ENCODE data around the gene PHACTR3.

PHACTR3 gene

DNA sequence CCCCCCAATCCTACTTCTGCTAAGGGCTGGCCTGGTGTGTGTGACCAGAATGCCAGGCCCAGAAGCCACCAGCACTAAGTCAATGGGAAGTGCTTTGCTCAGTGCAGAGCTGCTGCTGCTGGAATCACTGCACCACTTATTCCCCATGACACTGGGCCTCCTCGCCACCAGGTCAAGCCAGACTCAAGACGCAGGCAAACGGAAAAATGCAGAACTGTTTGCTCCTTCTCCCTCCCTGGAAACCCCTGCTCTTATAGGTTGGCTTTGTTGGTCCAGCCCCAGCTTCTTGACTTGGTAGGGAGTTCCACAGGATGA, 121.9 kb downstream of the PHACTR3 start:
- no peak for FAIRE-seq
- no peak for DNase-seq (ENCODE audit: low spot score)

DNA sequence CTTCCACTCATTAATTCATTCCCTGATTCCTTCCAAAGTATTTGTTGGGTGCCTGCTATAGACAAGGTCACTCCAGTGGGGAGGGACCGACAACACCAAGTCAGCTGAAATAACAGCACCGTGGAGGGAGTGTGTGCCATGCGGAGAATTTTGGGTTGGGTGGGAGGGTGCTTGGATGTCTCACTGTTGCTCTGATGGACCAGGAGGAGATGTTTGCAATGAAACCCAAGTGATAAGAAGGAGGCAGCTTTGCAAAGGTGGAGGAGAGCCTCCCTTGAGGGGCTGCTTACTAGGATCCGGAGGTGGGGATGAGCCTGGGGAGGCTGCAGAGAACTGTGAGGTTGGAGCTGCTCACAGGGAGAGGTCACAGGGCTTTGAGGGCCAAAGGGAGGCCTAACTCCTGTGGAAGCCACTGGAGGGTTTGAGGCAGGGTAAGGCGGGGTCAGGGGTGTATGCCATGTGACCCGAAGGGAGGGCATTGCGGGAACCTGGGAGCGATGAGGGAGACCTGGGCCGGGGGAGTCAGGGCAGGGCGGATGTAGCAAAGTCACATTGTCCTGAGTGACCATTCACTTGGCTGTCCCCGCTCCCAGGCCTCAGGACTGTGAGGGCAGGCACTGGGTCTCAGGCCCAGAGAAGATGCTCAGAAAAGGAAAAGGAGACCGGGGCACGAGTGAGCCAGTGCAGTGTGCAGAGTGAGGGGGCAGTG, 124.5 kb downstream of the PHACTR3 start:
- FAIRE-seq (no peak), DNase-seq (ENCODE audit: low spot score) (no peak)

DNA sequence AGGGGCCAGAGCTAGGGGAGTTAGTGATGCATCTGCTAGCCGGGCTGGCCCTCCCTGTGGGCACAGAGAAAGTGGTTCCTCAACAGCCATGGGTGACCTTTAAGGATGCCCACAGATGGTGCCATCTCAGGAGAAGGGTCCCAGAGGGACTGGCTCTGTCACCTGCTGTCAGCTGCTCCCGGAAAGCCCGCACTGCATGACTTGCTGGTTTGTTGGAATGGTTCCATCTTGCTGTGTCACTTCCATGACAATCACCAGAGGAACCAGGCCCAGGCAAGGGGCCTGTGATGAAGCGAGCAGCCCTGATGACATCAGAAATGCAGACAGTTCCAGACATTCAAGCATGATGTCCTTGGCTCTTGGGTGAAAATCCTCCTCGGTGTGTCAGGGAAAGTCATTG, 125.2 kb downstream of the PHACTR3 start:
- no peak for FAIRE-seq
- no peak for DNase-seq (ENCODE audit: low spot score)

DNA sequence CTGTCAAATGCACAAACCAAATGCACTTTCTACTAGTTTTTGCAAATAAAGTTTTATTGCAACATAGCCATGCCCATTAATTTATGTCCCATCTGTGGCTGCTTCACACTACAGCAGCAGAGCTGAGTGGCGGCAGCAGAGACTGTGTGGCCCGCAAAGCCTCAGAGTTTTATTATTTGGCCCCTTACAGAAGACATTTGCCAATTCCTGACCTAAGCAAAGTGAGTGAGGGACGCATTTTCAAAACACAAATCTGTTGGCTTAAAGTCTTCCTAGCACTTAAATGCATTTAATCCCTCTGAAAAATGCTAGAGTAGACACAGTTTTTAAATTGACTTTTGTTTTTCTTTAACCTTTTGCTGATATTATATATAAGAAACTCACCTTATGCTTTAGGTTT, 126.4 kb downstream of the PHACTR3 start:
- DNase-seq (ENCODE audit: low spot score): no peak
- no peak for FAIRE-seq

DNA sequence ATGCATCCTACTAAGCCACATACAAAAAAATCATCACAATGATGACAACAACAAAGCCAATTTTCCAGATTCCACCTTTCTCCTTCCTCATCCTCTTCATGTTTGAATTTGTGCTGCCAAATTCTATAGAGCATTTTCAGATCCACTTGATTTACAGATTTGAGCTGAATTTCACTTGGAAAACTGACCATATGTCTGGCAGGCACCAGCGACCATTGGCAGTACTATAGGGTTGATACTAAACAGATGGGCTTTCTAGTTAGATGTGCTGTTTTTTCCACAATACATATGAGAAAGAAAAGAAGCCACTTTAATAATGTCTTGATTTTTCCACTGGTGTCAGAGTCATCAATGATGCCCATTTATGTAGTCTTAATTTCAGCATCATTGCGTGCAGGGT, 127.0 kb downstream of the PHACTR3 start:
- no peak for FAIRE-seq
- DNase-seq (ENCODE audit: low spot score): no peak

DNA sequence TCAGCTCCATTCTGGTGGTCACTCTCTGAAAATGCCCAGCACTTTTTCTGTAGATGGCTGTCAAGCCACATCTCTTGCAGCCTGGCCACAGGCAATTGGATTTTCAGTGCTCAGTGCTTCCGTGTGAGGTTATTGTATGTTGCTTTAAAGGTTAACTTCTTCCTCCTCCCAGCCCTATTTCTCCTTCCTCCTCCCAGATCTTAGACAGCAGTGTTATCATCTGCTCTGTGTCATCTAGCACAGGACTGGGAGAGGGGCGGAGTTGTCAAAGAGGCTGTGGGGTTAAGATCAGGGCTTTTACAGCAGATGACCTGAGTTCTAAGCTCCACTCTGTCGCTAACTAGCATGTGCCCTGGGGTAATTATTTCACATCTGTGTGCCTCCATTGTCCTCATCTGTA, 129.0 kb downstream of the PHACTR3 start:
- DNase-seq (ENCODE audit: low spot score) (no peak), FAIRE-seq (no peak)

DNA sequence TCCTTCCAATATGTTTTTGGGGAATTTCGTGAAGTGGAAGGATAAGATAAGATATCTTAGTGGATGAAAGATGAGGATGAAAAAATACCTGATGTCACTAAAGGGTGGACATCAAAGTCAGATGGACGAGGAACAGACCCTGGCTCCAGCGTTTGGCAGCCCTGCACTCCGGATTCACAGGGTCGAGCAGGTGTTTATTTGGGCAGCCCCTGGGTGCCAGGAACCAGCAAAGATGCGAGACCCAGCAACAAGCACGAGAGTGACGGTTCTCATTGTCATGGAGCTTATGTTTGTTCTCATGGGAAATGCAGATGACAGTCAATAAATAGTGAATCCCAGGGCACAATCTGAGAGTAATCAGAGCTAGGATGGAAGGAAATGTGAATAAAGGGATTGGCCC, 131.1 kb downstream of the PHACTR3 start:
- no peak for FAIRE-seq
- DNase-seq (ENCODE audit: low spot score): no peak

DNA sequence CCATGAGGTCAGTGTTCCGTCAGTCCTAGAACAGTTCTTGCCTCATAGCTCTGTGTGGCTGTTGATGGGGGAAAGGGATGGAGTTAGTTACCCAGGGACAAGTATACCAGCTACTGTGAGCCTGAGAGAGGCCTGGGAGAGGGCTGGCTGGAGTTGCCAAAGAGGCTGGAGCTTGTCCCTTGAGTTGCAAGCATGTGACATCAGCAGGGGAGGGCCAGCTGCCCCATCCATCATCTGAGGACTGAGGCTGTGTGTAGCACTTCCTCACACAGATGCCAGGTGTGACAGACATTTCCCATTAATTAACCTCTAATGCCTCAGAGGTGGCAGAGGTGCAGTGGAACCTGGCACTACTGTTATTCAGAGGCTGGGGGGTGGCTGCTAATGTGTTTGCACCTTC, 131.6 kb downstream of the PHACTR3 start:
- no peak for FAIRE-seq
- no peak for DNase-seq (ENCODE audit: low spot score)

DNA sequence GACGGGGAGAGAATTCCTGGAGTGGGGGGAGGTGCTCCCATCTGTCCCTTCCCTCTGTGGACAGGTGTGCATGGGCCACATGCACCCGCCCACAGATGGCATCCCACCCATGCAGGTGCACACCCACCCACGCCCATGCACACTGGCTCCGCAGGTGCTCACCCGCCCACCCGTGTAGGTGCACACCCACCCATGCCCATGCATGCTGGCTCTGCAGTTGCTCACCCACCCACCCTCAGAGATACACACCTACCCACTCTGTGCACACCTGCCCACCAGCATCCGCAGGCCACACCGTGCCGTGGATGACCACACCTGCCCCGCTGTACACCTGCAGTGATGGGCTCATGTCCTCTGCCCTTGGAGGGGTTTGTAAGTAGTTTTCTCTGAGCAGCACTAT, 132.0 kb downstream of the PHACTR3 start:
- no peak for DNase-seq (ENCODE audit: low spot score)
- FAIRE-seq: peak; percentile 62

DNA sequence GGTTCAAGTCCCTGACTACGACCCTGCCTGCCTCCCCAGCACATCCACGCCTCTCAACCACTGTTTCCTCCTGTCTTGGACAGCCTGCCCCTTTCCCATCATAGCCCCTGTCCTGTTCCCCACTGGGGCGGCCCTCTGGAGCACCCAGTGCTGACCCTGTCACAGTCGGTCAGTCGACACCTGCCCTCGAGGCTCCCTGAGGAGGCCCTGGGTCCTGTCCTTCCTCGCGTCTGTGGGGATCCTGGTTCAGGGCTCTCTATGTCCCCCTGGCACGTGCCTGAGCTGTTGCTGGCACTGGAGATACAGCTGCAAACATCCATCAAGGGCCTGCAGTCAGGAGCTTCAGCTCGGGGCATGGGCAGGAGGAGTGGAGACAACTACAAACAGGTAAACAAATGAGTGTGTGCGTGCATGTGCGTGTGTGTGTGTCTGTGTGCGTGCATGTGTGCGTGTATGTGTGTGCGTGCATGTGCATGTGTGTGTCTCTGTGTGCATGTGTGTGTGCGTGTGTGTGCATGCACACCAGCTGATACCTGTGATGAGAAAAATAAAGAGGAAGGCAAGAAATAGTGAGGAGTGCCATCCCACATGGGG, 132.8 kb downstream of the PHACTR3 start:
- FAIRE-seq: peak; percentile 91

DNA sequence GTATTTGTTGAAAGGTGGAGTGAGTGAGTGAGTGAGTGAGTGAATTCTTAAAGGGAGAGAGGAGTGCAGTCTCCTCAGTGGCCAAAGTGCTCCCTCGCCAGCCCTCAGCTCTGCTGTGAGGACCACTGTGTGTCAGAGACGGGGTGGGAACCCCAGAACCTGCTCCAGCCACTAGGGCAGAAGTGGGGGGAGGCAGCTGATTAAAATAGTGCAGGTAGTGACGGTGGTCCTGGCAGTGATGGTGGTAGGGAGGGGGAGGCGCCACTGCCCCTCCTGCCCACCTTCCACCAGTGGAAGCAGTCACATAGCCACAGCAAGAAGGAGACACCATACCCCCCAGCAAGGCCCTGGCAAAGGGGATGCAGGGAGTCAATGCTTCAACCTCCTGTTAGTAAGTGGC, 133.5 kb downstream of the PHACTR3 start:
- no peak for FAIRE-seq
- no peak for DNase-seq (ENCODE audit: low spot score)

More for the DNA sequence above, 132.8 kb downstream of the PHACTR3 start:
- DNase-seq (ENCODE audit: low spot score): no peak

DNA sequence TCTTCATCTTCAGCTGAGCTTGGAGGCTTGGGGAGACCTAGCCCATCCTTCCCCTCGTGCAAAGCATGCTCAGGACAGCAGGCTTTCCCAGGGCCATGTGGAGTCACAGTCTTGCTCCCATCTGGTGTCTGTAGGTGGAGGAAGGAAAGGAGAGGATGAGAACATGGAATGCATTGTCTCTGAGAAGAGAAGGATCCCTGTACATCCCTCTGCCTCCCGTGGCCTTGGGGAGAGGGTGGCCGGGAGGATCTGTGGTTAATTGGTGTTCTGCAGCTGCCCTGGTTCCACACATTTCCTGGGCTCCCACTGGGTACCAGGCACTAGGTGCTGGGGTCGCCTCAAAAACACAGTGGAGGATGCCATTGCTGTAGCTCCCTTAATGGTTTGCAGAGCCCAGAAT, 134.5 kb downstream of the PHACTR3 start:
- no peak for DNase-seq (ENCODE audit: low spot score)
- FAIRE-seq: no peak

DNA sequence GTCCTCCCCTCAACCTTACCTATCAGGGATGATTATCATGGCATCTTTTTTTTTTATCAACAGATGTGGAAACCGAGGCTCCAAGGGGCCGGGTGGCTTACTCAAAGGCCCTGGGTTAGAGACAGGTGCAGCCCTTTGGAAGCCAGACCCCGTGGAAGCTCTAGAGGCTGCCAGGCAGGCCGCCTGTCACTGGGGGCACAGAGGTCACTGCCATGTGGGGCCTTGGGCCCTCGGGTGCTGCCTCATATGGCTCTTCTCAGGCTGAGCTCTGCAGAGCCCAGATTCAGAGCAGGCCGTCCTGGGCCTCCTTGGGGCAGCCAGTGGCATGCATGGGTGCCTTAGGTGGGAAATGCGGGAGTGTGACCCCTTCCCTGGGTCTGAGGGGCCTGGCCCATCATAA, 136.3 kb downstream of the PHACTR3 start:
- no peak for DNase-seq (ENCODE audit: low spot score)
- no peak for FAIRE-seq

DNA sequence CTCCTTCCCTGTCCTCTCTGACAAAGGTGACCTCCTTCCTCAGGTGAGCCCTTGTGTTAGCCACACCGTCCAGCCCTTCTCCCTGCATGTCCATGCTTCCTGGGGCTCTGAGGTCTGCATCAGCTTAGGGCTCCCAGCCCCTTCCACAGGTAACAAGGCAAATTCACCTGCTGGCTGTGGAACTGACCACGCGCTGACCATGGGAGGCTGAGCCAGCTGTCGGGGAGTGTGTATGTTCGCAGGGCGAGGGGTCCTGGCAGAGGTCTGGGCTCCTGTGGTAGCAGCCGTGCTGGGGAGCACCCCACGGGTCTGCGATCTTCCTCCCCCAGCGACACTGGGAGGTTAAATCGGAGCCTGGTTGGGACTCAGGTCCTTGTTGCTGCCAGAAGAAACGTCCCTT, 136.7 kb downstream of the PHACTR3 start:
- no peak for FAIRE-seq
- no peak for DNase-seq (ENCODE audit: low spot score)

DNA sequence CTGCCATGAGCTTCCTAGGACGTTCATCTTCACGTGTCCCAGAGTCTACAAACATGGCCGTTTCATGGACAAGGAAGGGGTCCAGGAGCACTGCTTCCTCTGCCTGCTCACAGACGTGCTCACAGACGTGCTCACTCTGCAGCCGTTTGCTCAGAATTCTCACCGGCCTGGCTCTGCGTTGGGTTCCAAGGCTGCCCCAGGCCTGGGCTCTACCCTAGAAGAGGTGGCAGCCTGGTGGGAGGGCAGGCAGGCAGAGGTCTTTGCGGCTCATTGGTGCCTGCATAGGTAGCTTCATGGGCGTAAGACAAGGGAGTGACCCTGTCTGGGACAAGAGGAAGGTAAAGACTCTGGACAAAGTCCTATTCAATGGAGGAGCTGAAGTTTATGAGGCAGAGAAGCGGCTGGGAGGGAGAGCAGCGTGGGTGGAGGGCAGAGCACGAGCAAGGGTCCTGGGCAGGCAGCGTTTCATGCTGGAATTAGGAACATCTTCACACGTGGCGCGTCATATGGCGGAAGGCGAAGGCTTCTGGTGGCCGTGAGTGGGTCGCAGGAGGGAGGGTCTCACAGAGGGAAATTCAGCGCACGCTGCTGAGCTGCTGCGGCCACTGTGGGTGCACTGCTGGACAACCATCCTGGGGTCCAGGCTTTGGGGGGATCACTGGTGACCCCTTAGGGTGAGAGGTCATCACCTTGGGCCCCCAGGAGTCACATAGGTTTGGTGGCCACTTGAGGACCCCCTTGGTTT, 138.2 kb downstream of the PHACTR3 start:
- no peak for FAIRE-seq
- DNase-seq (ENCODE audit: low spot score): no peak

DNA sequence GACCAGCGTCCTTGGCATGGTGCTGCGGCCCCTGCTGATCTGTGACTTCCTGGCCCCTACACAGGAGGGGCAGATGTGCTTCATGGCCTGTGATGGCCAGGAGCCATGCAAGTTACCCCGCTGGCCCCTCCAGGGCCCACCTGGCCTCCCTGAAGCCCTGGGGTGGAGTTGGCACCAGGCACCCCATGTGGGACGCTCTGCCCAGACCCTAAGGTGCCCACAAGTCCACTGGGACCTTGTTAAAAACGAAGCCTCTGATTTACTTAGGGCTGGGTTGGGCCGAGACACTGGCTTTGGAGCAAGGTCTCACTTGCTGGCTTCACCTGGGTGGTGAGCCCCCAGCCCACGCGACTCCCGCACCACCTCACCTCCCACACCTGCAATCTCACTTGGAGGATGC, 139.0 kb downstream of the PHACTR3 start:
- FAIRE-seq (no peak), DNase-seq (ENCODE audit: low spot score) (no peak)

DNA sequence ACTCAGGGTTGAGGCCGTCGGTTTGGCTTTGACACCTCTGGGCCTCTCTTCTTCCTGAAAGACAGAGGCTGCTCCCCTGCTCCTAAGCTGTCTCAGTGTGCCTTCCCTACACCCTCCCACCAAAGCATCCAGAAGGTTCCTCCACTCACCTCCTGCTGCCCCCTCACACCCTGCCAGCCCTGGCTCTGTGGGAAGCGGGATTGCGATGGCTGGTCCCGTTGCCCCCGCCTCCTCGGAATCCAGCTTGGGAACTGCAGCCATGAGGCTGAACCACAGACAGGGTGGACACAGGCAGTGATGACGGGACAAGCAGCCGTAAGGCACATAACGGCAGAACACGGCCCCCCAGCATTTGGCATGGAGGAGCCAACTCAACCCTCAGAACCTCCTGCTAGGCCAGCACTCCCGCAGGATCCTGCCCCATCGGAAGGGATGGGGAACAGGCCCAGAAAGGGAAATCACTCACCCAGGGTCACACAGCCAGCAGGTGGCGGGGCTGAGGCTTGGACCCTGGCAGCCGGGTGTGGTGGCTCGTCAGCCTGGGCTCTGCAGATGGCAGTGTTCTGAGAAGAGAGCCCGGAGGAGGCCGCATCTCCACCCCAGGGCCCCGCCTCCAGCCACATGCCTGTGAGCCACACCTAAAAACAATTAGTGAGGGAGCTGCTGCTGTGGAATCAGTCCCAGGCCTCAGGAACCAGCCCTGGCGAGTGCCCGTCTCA, 139.6 kb downstream of the PHACTR3 start:
- FAIRE-seq: no peak
- DNase-seq (ENCODE audit: low spot score): peak; percentile 29

DNA sequence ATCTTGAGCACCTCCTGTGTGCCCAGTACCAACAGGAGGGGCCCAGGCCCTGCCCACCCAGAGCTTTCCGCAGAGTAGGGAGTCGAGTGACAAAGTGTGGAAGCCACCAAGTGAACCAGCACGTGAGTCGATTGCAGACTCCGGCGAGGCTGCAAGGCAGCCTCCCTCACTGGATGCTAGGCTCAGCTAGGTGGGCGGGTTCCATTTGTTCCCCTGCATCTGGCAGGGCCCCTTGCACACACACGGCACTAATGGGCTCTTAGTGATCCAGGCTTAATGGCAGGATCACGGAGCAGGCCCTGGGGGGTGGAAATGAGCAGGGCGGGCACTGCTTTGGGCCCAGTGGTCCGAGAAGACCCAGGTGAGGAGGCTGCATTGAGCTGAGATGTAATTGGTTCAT, 140.4 kb downstream of the PHACTR3 start:
- FAIRE-seq: no peak
- no peak for DNase-seq (ENCODE audit: low spot score)

DNA sequence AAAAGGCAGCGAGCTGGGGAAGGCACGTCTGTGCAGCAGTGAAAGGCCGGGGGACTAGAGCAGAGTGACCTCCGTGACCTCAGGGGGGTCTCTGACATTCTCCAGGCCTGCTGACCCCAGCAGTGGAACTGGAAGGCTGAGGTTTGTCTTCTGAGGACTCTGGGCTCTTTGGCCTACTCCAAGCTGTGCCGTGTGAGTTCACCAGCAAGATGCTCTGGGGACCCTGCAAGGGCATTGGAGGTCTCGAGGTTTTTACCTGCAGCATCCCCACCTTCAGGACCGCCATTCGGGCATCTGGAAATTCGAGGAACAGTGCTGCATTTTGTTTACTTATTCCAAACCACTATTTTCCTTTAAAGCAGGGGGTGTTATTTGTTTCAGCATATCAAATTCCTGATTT, 140.9 kb downstream of the PHACTR3 start:
- no peak for DNase-seq (ENCODE audit: low spot score)
- no peak for FAIRE-seq

DNA sequence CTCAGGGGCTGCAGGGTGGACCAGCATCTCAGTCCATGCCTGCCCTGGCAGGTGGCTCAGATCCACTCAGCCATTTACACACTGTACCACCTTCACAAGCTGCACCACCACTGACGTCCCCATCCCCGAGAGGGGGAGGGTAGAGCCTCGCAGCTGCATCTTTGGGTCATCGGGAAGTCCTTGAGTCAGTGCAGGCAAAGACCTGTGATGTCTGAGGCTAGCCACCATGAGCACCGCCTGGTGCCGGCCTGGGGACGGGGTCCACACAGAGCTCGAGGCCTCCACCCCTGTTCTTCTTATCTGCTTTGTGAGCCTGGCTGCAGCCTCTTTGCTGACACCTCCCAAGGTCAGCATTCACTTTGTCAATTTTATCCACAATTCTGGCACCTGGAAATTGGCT, 141.4 kb downstream of the PHACTR3 start:
- DNase-seq (ENCODE audit: low spot score): no peak
- FAIRE-seq: peak; percentile 13

DNA sequence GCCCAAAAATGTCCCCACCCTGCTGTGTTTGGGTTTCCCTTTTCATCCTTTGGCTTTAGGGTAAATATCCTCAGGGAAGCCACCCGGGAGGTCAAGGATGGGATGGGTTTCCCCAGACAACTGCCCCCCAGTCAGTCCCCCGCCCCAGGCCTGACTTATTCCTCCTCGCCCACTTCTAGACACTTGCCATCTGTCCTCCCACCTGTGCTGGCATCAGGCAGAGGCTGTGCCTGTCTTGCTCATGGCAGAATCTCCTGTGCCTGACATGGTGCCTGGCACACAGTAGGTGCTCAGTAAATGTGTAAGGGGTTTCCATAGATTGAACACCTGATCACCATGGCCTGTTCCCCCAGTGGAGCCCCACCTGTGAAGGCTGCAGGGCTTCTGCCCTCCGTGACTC, 141.8 kb downstream of the PHACTR3 start:
- peak; percentile 92 for FAIRE-seq

More for the DNA sequence above, 141.8 kb downstream of the PHACTR3 start:
- no peak for DNase-seq (ENCODE audit: low spot score)
